Retinal pigment epithelial cell (primary cell): ENCODE results near the gene MTR.
A peak's percentile ranks its signal among the peaks of the same experiment; 100 is the strongest.

ENCODE experiments used
- DNase-seq: peaks from one replicate; pipeline ENCODE4 v3.0.0-alpha.2; 2010; ENCODE audit warnings: low read depth
- H3K4me3 ChIP-seq: 2 replicates; pipeline ENCODE4 v1.5.1; 2011; ENCODE audit warnings: mild to moderate bottlenecking, low read length, control low read depth, moderate library complexity
- CTCF ChIP-seq: conservative IDR thresholded peaks from 2 replicates; pipeline ENCODE4 v1.5.1; 2011; ENCODE audit warnings: low read depth, low read length, control low read depth, inconsistent platforms

The MTR gene

GRCh38 chr1:236795035-236795756, at the start of gene MTR:
Gene MTR (plus strand): TSS chr1:236795292. CDS start chr1:236795704, 412 bp downstream.
- no peak for TF ChIP-seq CTCF
- peak; percentile 79 for DNase-seq
- H3K4me3 ChIP-seq: peak within 1 kb of the TSS; percentile 88

- no peak for TF ChIP-seq CTCF
- no peak for DNase-seq
- no peak overlapping the region for H3K4me3 ChIP-seq
Measured at GRCh38 chr1:236746785-236747184, 48.3 kb upstream of the MTR start.

DNA sequence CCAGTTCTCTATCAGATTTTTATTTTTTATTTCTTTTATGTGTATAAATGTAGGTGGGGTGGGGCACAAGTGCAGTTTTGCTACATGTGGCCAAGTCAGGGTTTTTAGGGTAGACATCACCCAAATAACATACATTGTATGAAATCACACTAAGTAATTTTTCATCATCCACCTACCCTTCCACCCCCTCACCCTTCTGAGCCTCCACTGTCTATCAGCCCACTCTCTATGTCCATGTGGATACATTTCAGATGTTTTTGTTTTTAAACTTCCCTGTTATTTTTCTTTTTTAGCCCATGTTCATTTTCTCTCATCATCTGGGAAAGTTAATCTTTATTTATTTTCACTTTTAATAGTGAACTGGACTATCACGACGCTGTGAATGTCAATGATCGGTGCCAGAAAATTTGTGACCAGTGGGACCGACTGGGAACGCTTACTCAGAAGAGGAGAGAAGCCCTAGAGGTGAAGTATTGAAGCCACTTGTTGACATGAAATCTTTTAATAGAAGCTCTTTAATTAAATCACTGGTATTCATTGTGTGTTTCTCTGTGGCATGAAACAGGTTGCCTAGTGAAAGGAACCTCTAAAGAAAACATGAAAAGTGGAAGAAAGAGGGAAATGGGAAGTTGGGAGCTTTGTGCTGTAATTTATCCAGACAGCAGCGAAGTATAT, 47.6 kb upstream of the MTR start:
- no peak overlapping the region for H3K4me3 ChIP-seq
- TF ChIP-seq CTCF: no peak
- no peak for DNase-seq

GRCh38 chr1:236748268-236748870, 46.7 kb upstream of the MTR start:
- no peak overlapping the region for H3K4me3 ChIP-seq
- no peak for DNase-seq
- no peak for TF ChIP-seq CTCF

DNA sequence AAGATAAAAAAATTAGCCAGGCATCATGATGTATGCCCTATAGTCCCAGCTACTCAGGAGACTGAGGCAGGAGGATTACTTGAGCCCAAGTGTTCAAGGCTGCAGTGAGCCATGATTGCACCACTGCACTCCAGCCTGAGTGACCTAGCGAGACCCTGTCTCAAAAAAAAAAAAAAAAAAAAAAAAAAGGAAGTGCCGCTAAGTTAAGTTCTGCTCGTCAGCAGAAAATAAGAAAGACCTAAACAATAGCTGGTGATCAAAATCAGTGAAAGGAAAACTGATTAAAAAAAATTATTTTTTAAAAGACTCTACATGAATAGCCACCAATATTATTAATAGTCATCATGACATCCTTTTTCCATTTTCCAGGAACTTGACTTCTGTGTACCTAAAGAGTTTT, 44.2 kb upstream of the MTR start:
- no peak for TF ChIP-seq CTCF
- no peak for DNase-seq
- H3K4me3 ChIP-seq: no peak overlapping the region

- DNase-seq: no peak
- no peak for TF ChIP-seq CTCF
- no peak overlapping the region for H3K4me3 ChIP-seq
Measured at GRCh38 chr1:236751385-236751784, 43.7 kb upstream of the MTR start.
